ENCODE results near the gene RASA3.

GRCh38 chr13:114118511-114119123 is 13.8 kb downstream of the RASA3 start:
- no peak for TF ChIP-seq CTCF (IDR thresholded peaks at IDR 0.05; ENCODE audit: borderline replicate concordance, extremely low read depth, low read length, poor library complexity, severe bottlenecking)
- no peak for TF ChIP-seq EZH2 (IDR thresholded peaks at IDR 0.05; ENCODE audit: borderline replicate concordance, low read depth, low read length, severe bottlenecking)

Measured in DND-41 (cell line).